ENCODE data around the gene SLC38A9. TPM values are rescaled to one million over a fixed set of nuclear protein-coding genes. Genes with fewer than 3 reads are reported as not detected.

SLC38A9 gene
- total and polyA plus RNA-seq, 11 donors, result 3.9 to 13.5 (median 6.9) TPM

- WGBS, 4 donors, result 74 to 82% (median 78%) methylated on average over 3 of the region's 3 CpGs
- intact Hi-C loops (cut with DNase I), result no loop called here
- Histone ChIP-seq H3K9me3 (no peaks in the 10 kb centered on the region), H3K4me1 (no peaks in the 10 kb centered on the region), H3K4me3 (no peak overlapping the region), H3K27me3 (no peaks in the 10 kb centered on the region), H3K27ac (no peak overlapping the region), H3K36me3 (no peaks in the 10 kb centered on the region)
- DNase-seq (no peak), ATAC-seq (no peak)
- TF ChIP-seq POLR2A (IDR thresholded peaks at IDR 0.05), result no peak
- TF ChIP-seq, protein P1, sequence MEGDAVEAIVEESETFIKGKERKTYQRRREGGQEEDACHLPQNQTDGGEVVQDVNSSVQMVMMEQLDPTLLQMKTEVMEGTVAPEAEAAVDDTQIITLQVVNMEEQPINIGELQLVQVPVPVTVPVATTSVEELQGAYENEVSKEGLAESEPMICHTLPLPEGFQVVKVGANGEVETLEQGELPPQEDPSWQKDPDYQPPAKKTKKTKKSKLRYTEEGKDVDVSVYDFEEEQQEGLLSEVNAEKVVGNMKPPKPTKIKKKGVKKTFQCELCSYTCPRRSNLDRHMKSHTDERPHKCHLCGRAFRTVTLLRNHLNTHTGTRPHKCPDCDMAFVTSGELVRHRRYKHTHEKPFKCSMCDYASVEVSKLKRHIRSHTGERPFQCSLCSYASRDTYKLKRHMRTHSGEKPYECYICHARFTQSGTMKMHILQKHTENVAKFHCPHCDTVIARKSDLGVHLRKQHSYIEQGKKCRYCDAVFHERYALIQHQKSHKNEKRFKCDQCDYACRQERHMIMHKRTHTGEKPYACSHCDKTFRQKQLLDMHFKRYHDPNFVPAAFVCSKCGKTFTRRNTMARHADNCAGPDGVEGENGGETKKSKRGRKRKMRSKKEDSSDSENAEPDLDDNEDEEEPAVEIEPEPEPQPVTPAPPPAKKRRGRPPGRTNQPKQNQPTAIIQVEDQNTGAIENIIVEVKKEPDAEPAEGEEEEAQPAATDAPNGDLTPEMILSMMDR (IDR thresholded peaks at IDR 0.05), result no peak
Measured at GRCh38 chr5:55750499-55750898, 38.4 kb upstream of the SLC38A9 start.

DNA sequence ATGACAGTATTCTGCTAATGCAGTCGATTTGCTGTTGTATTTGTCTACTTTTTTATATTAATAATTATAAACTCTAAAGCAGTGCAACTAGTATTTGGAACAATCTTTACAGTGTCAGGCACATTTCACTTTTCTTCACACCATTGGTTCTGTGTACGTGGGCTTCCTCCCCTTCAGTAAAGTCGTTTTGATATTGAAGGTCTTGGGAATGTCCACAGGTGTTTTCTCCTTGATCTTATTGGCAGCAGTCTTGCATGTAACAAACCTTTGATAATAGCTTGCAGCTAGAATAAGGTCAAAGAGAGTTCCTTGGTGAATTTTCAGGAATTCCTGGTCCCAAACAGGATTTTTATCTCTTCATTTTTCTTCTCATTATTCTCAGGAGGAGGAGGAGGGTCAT lies 37.9 kb upstream of the SLC38A9 start:
- ATAC-seq (no peak), DNase-seq (no peak)
- H3K27ac ChIP-seq, result no peak overlapping the region
- intact Hi-C loops (cut with DNase I), result no loop called here
- H3K27me3 ChIP-seq, result no peaks in the 10 kb centered on the region
- WGBS, 4 donors, result 61 to 64% (median 62%) methylated on average over 3 of the region's 3 CpGs
- H3K4me1 ChIP-seq, result no peaks in the 10 kb centered on the region
- no peak overlapping the region for H3K4me3 ChIP-seq
- H3K36me3 ChIP-seq, result no peaks in the 10 kb centered on the region
- TF ChIP-seq POLR2A (IDR thresholded peaks at IDR 0.05), result no peak
- TF ChIP-seq, protein P1 (IDR thresholded peaks at IDR 0.05), result no peak
- no peaks in the 10 kb centered on the region for H3K9me3 ChIP-seq

DNA sequence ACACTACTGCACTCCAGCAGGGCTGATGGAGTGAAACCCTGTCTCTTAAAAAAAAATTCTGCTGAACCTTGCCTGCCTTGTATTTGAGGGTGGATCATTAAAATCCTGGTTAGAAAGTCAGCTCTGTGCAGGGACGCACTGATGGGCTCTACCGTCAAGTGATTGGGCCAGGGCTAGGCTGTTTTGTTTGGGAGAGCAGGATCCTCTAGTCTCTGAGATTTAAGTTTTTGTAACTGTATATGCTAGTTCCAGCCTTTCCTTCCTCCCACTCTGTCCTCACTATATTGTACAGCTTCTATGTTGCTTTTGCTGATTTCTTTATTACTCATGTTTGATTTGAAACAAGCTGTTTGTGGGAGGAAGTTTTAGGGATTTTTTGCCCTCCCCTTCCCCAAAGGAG lies 37.3 kb upstream of the SLC38A9 start:
- intact Hi-C loops (cut with DNase I), result no loop called here
- TF ChIP-seq POLR2A (IDR thresholded peaks at IDR 0.05), result no peak
- TF ChIP-seq, protein P1 (IDR thresholded peaks at IDR 0.05), result no peak
- Histone ChIP-seq H3K4me3 (no peak overlapping the region), H3K27ac (no peak overlapping the region), H3K9me3 (no peaks in the 10 kb centered on the region), H3K27me3 (no peaks in the 10 kb centered on the region), H3K36me3 (no peaks in the 10 kb centered on the region), H3K4me1 (no peaks in the 10 kb centered on the region)
- WGBS, 4 donors, result 73 to 85% (median 78%) methylated on average over 2 of the region's 2 CpGs
- no peak for DNase-seq
- no peak for ATAC-seq

GRCh38 chr5:55747778-55748318 lies 35.7 kb upstream of the SLC38A9 start:
- no peak for DNase-seq
- no peak for ATAC-seq
- Histone ChIP-seq H3K4me1 (no peaks in the 10 kb centered on the region), H3K27ac (no peak overlapping the region), H3K27me3 (no peaks in the 10 kb centered on the region), H3K4me3 (no peak overlapping the region), H3K9me3 (no peaks in the 10 kb centered on the region), H3K36me3 (no peaks in the 10 kb centered on the region)
- intact Hi-C loops (cut with DNase I), result no loop called here
- WGBS, 4 donors, result 70 to 77% (median 71%) methylated on average over 2 of the region's 2 CpGs
- TF ChIP-seq, protein P1 (IDR thresholded peaks at IDR 0.05), result no peak
- TF ChIP-seq POLR2A (IDR thresholded peaks at IDR 0.05), result no peak

Measured in heart left ventricle (tissue), 16 donors.